ENCODE results near the gene DDX41. TPM values are rescaled to one million over a fixed set of nuclear protein-coding genes. Genes with fewer than 3 reads are reported as not detected.

The DDX41 gene
- total and polyA plus RNA-seq, 10 of the 15 experiments (the other 5 are each of a cell fraction or from before 2014, with no cell fraction given): 32.7 to 215 (median 93.6) TPM

GRCh38 chr5:177499842-177500241 lies 16.9 kb downstream of the DDX41 start:
- Histone ChIP-seq H3K9me3 (replicated peaks; ENCODE audit: control insufficient read depth, insufficient read depth, low read length) (no peaks in the 10 kb centered on the region), H3K36me3 (ENCODE audit: control insufficient read depth in 2 of 2, insufficient read depth in 2 of 2, low read length in 1 of 2) (peaks cover 3 to 16% of the 10 kb centered on the region in 2 experiments; a peak in 2 of 4 replicates), H3K27me3 (replicated peaks in 1 of 2; ENCODE audit: control insufficient read depth in 2 of 2, insufficient read depth in 2 of 2, low read length in 1 of 2) (no peaks in the 10 kb centered on the region; a peak in 1 of 4 replicates), H3K4me1 (ENCODE audit: control insufficient read depth, insufficient read depth, low read length) (peaks cover 47% of the 10 kb centered on the region), H3K27ac (ENCODE audit: control insufficient read depth, insufficient read depth) (no peak overlapping the region), H3K79me2 (ENCODE audit: control insufficient read depth, insufficient read depth, low read length) (peaks cover 6% of the 10 kb centered on the region), H3K4me3 (no peak overlapping the region), H3K4me2 (ENCODE audit: control insufficient read depth, insufficient read depth) (no peak overlapping the region), H2AFZ (ENCODE audit: control insufficient read depth, low read depth, low read length) (no peak overlapping the region), H4K20me1 (ENCODE audit: control insufficient read depth, insufficient read depth) (no peaks in the 10 kb centered on the region), H3K9ac (ENCODE audit: control insufficient read depth, insufficient read depth, low read length) (no peak overlapping the region)
- intact Hi-C loops (cut with micrococcal nuclease; ENCODE audit: unreplicated experiment) (loop anchor here (5.0 to 10.0 kb wide), 2 partner anchors 188 to 385 kb away; partner anchors contain the start of gene MXD3), in situ Hi-C loops (cut with MboI) (no loop called here)
- no TSS peak for BruUV-seq (replicated peaks)
- DNase-seq (ENCODE audit: low read depth, low spot score): no peak
- ChIA-PET POLR2A (interaction anchor here (0.7 to 1.3 kb wide), 3 partner anchors 27 to 97 kb away, joined by 3 read pairs; no protein-coding TSS in a partner anchor), CTCF (interaction anchor here (0.6 to 4.6 kb wide), 12 partner anchors 10 to 190 kb away, joined by 3 to 72 read pairs (median 12); partner anchors contain the start of genes DOK3 and MXD3), RAD21 (ENCODE audit: unreplicated experiment) (interaction anchor here (2.5 to 4.5 kb wide), 2 partner anchors 42 to 45 kb away, joined by 17 to 40 read pairs; no protein-coding TSS in a partner anchor), SMC1A (ENCODE audit: uncharacterized antibody, unreplicated experiment) (interaction anchor here (1.1 to 3.3 kb wide), 6 partner anchors 9 to 180 kb away, joined by 3 to 23 read pairs (median 4); no protein-coding TSS in a partner anchor)
- ATAC-seq: no peak
- FAIRE-seq: no peak
- WGBS (ENCODE audit: insufficient coverage, insufficient replicate concordance, low lambda C conversion rate, missing lambda C conversion rate): 64% methylated on average over 5 of the region's 6 CpGs
- TF ChIP-seq MTA2 (IDR thresholded peaks at IDR 0.05; ENCODE audit: low read depth) (no peak), POLR2A (IDR thresholded peaks at IDR 0.05; ENCODE audit: low read depth, low read length) (0 out of 2 replicates have a peak, but pooled peaks have one; percentile 17)

- ChIA-PET POLR2A (interaction anchor here (0.5 to 4.2 kb wide), 11 partner anchors 10 to 346 kb away, joined by 3 to 19 read pairs (median 4); partner anchors contain the start of genes DOK3 and GRK6), SMC1A (ENCODE audit: uncharacterized antibody, unreplicated experiment) (interaction anchor here (1.0 to 2.2 kb wide), 9 partner anchors 10 to 963 kb away, joined by 3 to 10 read pairs (median 4); no protein-coding TSS in a partner anchor), CTCF (interaction anchor here (1.0 to 4.9 kb wide), 13 partner anchors 9 to 188 kb away, joined by 3 to 24 read pairs (median 5); partner anchors contain the start of genes DOK3 and F12), RAD21 (ENCODE audit: unreplicated experiment) (interaction anchor here (0.9 to 1.8 kb wide), 7 partner anchors 10 to 109 kb away, joined by 3 to 17 read pairs (median 6); no protein-coding TSS in a partner anchor)
- FAIRE-seq (no peak), ATAC-seq (peak; percentile 7), DNase-seq (ENCODE audit: low read depth, low spot score) (no peak)
- Histone ChIP-seq H3K79me2 (ENCODE audit: control insufficient read depth, insufficient read depth, low read length) (peaks cover 6% of the 10 kb centered on the region), H3K36me3 (ENCODE audit: control insufficient read depth in 2 of 2, insufficient read depth in 2 of 2, low read length in 1 of 2) (peaks cover 0 to 4% of the 10 kb centered on the region in 2 experiments; a peak in 2 of 4 replicates), H3K4me2 (ENCODE audit: control insufficient read depth, insufficient read depth) (peak overlapping the region; percentile 64), H3K4me1 (ENCODE audit: control insufficient read depth, insufficient read depth, low read length) (peaks cover 49% of the 10 kb centered on the region), H3K27me3 (replicated peaks in 1 of 2; ENCODE audit: control insufficient read depth in 2 of 2, insufficient read depth in 2 of 2, low read length in 1 of 2) (no peaks in the 10 kb centered on the region; a peak in 1 of 4 replicates), H3K27ac (ENCODE audit: control insufficient read depth, insufficient read depth) (no peak overlapping the region), H3K4me3 (peak overlapping the region; percentile 55; the same call in 1 of the 2 replicates), H3K9ac (ENCODE audit: control insufficient read depth, insufficient read depth, low read length) (no peak overlapping the region; the same call in 1 of the 2 replicates), H4K20me1 (ENCODE audit: control insufficient read depth, insufficient read depth) (no peaks in the 10 kb centered on the region), H2AFZ (ENCODE audit: control insufficient read depth, low read depth, low read length) (peak overlapping the region; percentile 76), H3K9me3 (replicated peaks; ENCODE audit: control insufficient read depth, insufficient read depth, low read length) (no peaks in the 10 kb centered on the region)
- WGBS (ENCODE audit: insufficient coverage, insufficient replicate concordance, low lambda C conversion rate, missing lambda C conversion rate): 15% methylated on average over 46 of the region's 48 CpGs
- intact Hi-C loops (cut with micrococcal nuclease; ENCODE audit: unreplicated experiment): no loop called here
- in situ Hi-C loops (cut with MboI): no loop called here
- BruUV-seq (replicated peaks): no TSS peak
- TF ChIP-seq IRF5 (IDR thresholded peaks at IDR 0.05; ENCODE audit: borderline replicate concordance) (no peak), ZBED1 (IDR thresholded peaks at IDR 0.05; ENCODE audit: borderline replicate concordance) (no peak), RCOR1 (conservative IDR thresholded peaks at IDR 0.05; ENCODE audit: low read depth, low read length) (0 out of 2 replicates have a peak, but pooled peaks have one; percentile 12), YY1 (IDR thresholded peaks at IDR 0.05; ENCODE audit: low read depth, low read length) (no peak), TCF12 (IDR thresholded peaks at IDR 0.05; ENCODE audit: low read depth, low read length) (no peak), RBBP5 (conservative IDR thresholded peaks at IDR 0.05) (no peak), PAX5 (IDR thresholded peaks at IDR 0.05; ENCODE audit: borderline replicate concordance, low read depth, low read length) (no peak), TCF7 (IDR thresholded peaks at IDR 0.05; ENCODE audit: borderline replicate concordance) (no peak), GATAD2B (conservative IDR thresholded peaks at IDR 0.05; ENCODE audit: low read depth) (no peak), E2F8 (IDR thresholded peaks at IDR 0.05; ENCODE audit: low read depth, partially characterized antibody) (no peak)
Observed at GRCh38 chr5:177498013-177498787, 18.6 kb downstream of the DDX41 start.

Measured in GM12878 (cell line).